Measurements from ENCODE around the gene ANKRD42. TPM values are rescaled to one million over a fixed set of nuclear protein-coding genes. Genes with fewer than 3 reads are reported as not detected.

Gene ANKRD42
- total and polyA plus RNA-seq, 2 of the 8 experiments (the other 6 are each of a cell fraction or from before 2014, with no cell fraction given), result 2.0 to 5.5 TPM

GRCh38 chr11:83292709-83293456, 99.4 kb downstream of the ANKRD42 start (continued):
- peak; percentile 46 for TF ChIP-seq BACH1 (IDR thresholded peaks at IDR 0.05; ENCODE audit: low read length)
- TF ChIP-seq CEBPB (IDR thresholded peaks at IDR 0.05; ENCODE audit: low read depth, low read length), result no peak
- TF ChIP-seq SIX5 (IDR thresholded peaks at IDR 0.05; ENCODE audit: low read depth, low read length), result no peak

All from H1 (cell line).